Measurements from ENCODE around the gene DAAM1. TPM values are rescaled to one million over a fixed set of nuclear protein-coding genes. Genes with fewer than 3 reads are reported as not detected.

Gene DAAM1
- total and polyA plus RNA-seq, 12 donors: 7.4 to 37.4 (median 24.9) TPM

DNA sequence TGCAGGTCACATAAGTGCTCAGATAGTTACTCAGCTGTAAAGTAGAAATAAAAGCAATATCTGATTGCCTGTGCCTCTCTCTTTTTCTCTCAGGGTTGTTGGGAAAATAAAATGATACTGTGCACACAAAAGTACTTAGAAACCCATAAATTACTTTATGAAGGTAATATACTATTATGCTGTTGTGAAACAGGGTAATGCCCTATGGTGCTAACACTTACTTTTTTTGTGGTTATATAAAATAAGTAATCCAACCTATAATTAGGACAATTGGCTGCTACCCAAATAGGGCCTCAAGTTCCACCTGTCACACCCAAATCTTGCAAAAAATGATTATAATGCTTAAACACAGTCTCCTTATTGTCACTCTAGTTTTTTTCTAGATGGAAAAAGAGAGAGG lies 50.6 kb downstream of the DAAM1 start:
- Histone ChIP-seq H3K4me3 (no peak overlapping the region), H3K27ac (no peak overlapping the region), H3K4me1 (replicated peaks in 1 of 2) (peaks cover 0 to 31% of the 10 kb centered on the region in 2 donors), H3K9me3 (replicated peaks in 1 of 3) (no peaks in the 10 kb centered on the region), H3K27me3 (no peaks in the 10 kb centered on the region), H3K36me3 (replicated peaks in 1 of 2) (no peaks in the 10 kb centered on the region)
- no peak for DNase-seq
- no peak for TF ChIP-seq POLR2A (IDR thresholded peaks at IDR 0.05)
- TF ChIP-seq, protein P1, sequence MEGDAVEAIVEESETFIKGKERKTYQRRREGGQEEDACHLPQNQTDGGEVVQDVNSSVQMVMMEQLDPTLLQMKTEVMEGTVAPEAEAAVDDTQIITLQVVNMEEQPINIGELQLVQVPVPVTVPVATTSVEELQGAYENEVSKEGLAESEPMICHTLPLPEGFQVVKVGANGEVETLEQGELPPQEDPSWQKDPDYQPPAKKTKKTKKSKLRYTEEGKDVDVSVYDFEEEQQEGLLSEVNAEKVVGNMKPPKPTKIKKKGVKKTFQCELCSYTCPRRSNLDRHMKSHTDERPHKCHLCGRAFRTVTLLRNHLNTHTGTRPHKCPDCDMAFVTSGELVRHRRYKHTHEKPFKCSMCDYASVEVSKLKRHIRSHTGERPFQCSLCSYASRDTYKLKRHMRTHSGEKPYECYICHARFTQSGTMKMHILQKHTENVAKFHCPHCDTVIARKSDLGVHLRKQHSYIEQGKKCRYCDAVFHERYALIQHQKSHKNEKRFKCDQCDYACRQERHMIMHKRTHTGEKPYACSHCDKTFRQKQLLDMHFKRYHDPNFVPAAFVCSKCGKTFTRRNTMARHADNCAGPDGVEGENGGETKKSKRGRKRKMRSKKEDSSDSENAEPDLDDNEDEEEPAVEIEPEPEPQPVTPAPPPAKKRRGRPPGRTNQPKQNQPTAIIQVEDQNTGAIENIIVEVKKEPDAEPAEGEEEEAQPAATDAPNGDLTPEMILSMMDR (IDR thresholded peaks at IDR 0.05): no peak
- intact Hi-C loops (cut with DNase I): no loop called here

DNA sequence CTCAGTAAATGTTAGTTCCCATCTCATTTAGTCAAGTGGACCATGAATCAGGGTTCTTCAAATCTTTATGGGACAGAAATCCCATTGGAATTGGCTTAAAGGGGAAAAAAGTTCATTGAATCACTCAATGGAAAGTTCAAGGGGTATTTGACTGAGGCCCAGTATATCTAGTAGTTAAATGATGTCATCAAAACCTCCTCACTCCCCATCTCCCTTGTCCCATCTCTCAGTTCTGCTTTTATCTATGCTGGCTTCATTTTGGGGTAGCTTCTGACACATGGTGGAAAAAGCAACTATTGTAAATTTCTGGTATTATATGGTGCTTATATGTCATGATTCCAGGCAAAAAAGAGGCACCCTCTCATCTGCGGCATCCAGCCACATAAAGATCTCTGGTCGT lies 51.9 kb downstream of the DAAM1 start:
- TF ChIP-seq, protein P1 (IDR thresholded peaks at IDR 0.05): no peak
- TF ChIP-seq POLR2A (IDR thresholded peaks at IDR 0.05): no peak
- Histone ChIP-seq H3K27me3 (no peaks in the 10 kb centered on the region), H3K4me3 (no peak overlapping the region), H3K4me1 (replicated peaks in 1 of 2) (peaks cover 0 to 31% of the 10 kb centered on the region in 2 donors), H3K9me3 (replicated peaks in 1 of 3) (no peaks in the 10 kb centered on the region), H3K27ac (no peak overlapping the region), H3K36me3 (replicated peaks in 1 of 2) (no peaks in the 10 kb centered on the region)
- DNase-seq: no peak
- intact Hi-C loops (cut with DNase I): no loop called here
- 93 to 100% (median 98%) methylated on average over 2 of the region's 2 CpGs for WGBS, 4 donors

DNA sequence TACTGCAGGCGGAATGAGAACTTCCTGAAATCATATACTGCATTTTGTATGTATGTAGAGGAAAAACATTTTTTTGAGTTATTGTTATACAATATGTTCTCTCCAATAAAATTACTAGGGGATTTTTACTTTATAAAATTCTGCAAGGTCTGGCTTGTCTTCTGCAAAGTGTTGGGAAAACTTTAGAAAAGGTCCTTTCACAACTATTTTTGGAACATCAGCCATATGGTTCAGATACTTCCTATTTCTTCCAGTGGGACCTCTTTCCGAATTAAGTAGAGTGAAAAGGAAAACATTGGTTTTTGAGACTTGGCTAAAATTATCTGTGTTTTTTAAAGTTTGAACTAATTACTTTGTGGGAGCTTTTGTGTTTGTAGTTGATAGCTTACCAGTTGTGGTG lies 52.7 kb downstream of the DAAM1 start:
- H3K9me3 ChIP-seq (replicated peaks in 1 of 3): no peaks in the 10 kb centered on the region
- no peaks in the 10 kb centered on the region for H3K36me3 ChIP-seq (replicated peaks in 1 of 2)
- no peak overlapping the region for H3K4me3 ChIP-seq
- no peak for DNase-seq
- H3K4me1 ChIP-seq (replicated peaks in 1 of 2): peaks cover 0 to 31% of the 10 kb centered on the region in 2 donors
- TF ChIP-seq, protein P1 (IDR thresholded peaks at IDR 0.05): no peak
- no peak for TF ChIP-seq POLR2A (IDR thresholded peaks at IDR 0.05)
- H3K27me3 ChIP-seq: no peaks in the 10 kb centered on the region
- WGBS, 4 donors: 57 to 84% (median 75%) methylated on average over 2 of the region's 2 CpGs
- intact Hi-C loops (cut with DNase I): no loop called here
- no peak overlapping the region for H3K27ac ChIP-seq

DNA sequence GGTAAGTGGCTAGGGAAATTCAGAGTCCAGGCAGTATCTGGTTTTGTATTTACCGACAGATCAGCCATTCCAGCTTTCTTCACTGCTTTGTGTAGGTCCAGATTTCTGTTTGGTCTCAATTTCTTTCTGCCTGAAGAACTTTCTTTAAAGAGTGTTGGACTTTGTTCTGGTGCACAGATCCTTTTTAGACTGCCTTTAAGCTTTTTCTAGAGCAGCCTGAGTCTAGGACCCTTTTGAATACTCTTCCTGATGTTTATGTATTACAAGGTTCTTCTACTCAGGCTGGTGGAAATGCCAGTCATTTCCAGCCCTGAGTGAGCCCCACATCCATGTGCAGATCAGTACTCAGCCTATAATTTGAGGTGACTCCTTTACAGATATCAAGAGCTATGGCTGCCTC lies 54.7 kb downstream of the DAAM1 start:
- peaks cover 0 to 26% of the 10 kb centered on the region in 2 donors for H3K4me1 ChIP-seq (replicated peaks in 1 of 2)

More for the DNA sequence above, 54.7 kb downstream of the DAAM1 start:
- 95 to 100% (median 97%) methylated on average over 1 of the region's 1 CpG for WGBS, 4 donors
- no peak for TF ChIP-seq POLR2A (IDR thresholded peaks at IDR 0.05)
- TF ChIP-seq, protein P1 (IDR thresholded peaks at IDR 0.05): no peak
- H3K36me3 ChIP-seq (replicated peaks in 1 of 2): no peaks in the 10 kb centered on the region
- H3K9me3 ChIP-seq (replicated peaks in 1 of 3): no peaks in the 10 kb centered on the region
- no peak overlapping the region for H3K4me3 ChIP-seq
- H3K27me3 ChIP-seq: no peaks in the 10 kb centered on the region
- intact Hi-C loops (cut with DNase I): no loop called here
- no peak overlapping the region for H3K27ac ChIP-seq
- DNase-seq: no peak
